GM19397 (cell line): ENCODE measurements around the gene CEACAM21.

Source experiments
- ATAC-seq: cut with Tn5 transposase; IDR thresholded peaks from one replicate; pipeline ENCODE4 v1.9.1; 2021; ENCODE audit warnings: mild to moderate bottlenecking, moderate library complexity; ENCODE audit not compliant: unreplicated experiment

Gene CEACAM21

DNA sequence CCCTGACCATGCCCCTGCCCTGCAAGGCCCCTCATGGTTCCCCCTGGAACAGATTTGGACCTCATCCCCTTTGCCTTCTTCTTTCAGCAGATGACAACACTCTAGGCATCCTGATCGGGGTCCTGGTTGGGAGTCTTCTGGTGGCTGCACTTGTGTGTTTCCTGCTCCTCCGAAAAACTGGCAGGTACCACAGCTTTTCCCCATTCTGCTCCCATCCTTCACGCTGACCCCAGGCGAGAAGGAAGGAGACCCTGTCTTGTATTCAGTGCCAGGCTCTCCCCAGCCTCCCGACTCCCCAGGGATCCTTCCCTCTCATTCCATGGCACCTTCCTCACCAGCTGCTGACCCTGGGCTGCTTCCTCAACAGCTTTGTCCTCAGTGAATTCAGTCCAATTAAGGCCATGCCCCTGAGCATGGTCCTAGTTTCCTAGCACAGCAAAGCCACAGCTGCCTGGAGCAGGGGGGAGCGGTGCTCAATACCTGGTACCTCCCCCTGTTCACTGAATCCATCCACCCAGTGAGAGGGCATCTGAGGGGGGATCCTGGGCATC lies 8.4 kb downstream of the CEACAM21 start:
- no peak for ATAC-seq

GRCh38 chr19:41584931-41585330 lies 9.0 kb downstream of the CEACAM21 start:
- no peak for ATAC-seq

- no peak for ATAC-seq
These were observed 10.1 kb downstream of the CEACAM21 start for GRCh38 chr19:41586064-41586463.

- no peak for ATAC-seq
These were observed 11.3 kb downstream of the CEACAM21 start for GRCh38 chr19:41587101-41587837.

GRCh38 chr19:41587838-41588210 lies 11.9 kb downstream of the CEACAM21 start:
- no peak for ATAC-seq

GRCh38 chr19:41588497-41589209 lies 12.7 kb downstream of the CEACAM21 start:
- ATAC-seq = no peak

DNA sequence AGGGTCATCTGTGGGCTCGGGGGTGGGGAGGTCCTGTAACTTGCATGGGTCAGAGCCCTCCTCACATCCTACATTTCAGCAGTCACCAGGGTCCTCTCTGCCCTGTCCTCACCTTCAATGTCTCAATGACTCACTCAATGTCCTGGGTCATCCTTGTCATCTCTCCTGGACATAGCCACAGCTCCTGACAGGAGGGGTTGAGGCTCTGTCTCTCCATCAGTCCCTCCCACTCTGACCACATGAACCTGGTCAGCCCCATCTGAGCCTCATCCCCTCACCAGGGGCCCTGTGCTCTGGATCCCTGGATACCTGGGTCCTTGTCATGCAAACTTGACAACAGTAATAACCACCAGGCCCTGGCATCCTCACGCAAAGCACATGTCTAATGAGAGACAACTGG lies 13.4 kb downstream of the CEACAM21 start:
- no peak for ATAC-seq

DNA sequence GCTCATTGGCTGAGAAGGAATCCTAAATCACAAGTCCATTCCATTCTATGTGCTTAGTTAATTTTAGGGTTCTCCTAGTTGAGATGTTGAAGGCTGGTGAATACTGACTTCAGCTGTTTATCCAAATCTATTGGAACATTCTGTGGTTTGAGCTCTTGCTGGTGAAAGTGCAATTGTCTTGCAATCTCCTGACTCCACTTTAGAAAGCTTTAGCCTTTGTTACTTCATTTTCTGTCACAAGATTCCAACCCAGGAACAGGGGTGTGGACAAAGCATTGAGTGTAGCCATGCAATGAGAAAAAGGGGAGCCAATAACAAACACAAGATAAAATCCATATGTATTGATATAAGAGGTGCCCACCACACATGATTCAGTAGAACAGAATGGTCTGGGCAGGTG lies 15.0 kb downstream of the CEACAM21 start:
- no peak for ATAC-seq

DNA sequence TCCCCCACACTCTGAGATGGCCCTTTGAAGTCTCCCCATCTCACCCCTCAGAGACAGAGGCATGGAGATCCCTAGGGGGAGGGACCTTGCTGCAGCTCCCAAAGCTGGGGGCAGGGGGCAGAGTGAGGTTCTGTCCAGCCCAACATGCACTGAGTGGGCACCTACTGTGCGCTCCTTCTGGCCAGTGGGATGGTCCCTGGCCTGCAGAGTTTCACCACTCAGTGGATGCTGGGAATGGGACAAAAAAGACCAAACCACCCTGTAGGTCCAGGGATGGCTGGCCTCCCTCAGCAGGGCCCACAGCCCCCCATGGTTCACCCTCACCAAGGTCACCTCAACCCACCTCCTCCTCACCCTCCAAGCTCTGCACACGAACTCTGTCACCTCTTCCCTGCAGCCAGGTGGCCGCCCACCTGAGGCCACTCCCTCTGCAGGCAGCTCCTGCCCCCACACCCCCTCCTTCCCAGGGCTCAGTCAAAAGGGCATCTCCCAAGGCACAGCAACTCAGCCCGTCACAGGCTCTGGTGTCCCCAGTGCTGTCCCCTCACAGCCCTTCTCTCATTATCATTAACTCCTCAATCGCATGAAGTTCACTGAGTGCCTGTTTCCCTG lies 16.1 kb downstream of the CEACAM21 start:
- no peak for ATAC-seq

DNA sequence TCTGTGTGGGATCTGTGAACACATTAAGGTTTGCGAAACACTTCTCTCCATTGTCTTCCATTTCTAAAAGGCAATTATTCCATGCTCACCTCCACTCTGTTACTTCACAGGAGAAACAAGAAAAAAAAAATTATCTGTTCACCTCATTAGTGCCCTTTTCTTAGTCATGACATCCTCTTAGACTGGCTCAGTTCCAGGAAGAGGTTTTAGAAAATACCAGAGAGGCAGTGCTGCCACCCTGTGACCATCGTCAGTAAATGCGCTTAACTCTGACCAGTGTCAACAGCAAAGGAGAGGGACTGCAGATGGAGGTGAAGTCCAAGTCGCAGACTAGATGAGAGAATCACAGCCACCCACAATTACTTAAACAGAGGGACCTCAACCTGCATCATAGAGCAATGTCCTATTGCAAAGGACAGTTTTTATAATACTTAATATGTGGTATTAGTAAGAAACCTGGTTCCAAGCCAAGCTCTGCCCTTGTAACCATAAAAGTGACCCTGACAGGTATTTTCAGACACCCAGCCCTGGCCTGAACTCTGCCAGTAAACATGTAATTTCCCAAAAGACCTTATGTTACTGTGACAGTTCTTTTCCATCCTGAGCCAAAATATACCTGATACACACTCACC lies 19.4 kb downstream of the CEACAM21 start:
- no peak for ATAC-seq

GRCh38 chr19:41595890-41596280 lies 19.9 kb downstream of the CEACAM21 start:
- no peak for ATAC-seq

GRCh38 chr19:41597600-41598041 lies 21.7 kb downstream of the CEACAM21 start:
- no peak for ATAC-seq

GRCh38 chr19:41599175-41599966 lies 23.4 kb downstream of the CEACAM21 start:
- no peak for ATAC-seq

- no peak for ATAC-seq
These were observed 25.8 kb downstream of the CEACAM21 start for GRCh38 chr19:41601771-41602170.

- ATAC-seq = no peak
These were observed 28.9 kb downstream of the CEACAM21 start for GRCh38 chr19:41604831-41605230.

DNA sequence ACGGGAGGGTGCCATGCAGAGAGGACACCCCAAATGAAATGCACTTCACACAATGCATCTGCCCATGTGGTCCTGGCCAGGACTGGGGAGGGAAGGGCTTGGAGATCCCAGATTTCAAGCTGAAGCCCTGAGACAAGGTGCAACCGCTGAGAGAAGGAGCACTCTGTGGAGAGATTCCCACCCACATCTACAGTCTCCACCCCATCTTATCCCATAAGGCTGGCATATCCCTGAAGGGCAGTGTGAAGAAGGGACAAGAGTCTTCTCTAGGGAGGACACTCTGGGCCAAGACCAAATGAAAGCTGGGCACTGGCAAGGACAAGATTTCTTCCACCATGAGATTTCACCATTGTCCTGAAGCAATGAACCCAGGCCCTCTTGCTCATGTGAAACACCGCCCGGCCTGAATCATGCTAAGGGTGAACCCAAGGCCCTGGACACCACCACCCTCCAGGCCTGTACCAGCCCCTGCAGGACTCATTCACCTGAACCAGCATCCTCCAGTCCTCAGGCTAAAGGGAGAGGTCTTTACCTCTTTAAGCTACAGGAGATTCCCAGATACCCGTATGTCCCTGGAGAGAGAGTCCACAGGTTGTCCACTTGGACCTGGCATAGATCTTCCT lies 30.4 kb downstream of the CEACAM21 start:
- no peak for ATAC-seq

DNA sequence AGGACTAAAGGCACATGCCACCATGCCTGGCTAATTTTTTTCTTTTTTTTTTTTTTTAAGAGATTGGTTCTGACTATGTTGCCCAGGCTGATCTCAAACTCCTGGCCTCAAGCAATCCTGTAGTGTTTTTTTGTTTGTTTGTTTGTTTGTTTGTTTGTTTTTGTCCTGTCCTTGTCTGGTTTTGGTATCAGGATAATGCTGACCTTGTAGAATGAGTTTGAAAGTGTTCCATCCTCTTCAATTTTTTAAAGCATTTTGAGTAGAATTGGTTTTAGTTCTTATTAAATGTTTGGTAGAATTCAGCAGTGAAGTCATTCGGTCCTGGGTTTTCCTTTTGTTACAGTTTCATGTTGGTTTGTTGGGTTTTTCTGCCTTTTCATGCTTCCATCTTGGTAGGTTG lies 31.7 kb downstream of the CEACAM21 start:
- ATAC-seq = no peak

DNA sequence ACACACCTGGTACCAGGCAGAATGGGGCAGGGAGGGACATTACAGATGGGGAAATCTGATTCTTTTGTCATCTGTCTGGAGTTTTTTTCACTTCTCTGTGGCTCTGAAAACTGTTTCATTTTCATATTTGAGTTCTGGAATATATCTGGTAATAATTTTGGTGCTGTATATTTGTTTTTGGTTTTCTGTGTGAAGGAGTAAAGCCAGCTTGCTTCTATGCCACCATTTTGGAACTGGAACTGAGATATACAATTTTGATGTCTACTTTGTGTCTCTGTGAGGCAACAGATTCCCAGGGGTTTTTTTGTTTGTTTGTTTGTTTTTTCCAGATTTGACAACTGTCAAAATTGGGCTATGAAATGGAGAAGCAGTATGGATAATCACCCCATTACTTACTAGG lies 34.8 kb downstream of the CEACAM21 start:
- no peak for ATAC-seq

- ATAC-seq = no peak
These were observed 36.5 kb downstream of the CEACAM21 start for GRCh38 chr19:41612483-41612882.

DNA sequence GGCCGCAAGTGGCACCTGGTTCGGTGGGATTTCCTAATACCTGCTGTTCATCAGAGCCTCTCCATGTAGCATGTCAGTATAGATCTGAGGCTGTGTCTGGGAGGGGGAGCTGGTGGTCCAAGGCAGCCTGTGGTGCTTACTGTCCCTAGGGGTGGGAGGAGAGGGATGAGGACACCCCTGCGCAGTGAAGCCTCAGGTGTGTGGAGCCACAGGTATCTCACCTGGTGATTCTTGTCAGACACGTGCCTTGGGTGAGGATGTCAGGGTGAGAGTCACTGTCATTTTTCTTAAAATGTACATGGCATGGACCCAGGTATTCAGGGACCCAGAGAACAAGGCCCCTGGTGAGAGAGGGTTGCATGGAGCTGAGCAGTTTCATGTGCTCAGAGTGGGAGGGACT lies 39.2 kb downstream of the CEACAM21 start:
- no peak for ATAC-seq
